ENCODE data around the gene FHIT.
"Not testable (repeated sequence)": the region's sequence is repeated elsewhere in the genome, so short reads cannot be mapped to it uniquely, and the experiment has no call there.

Gene FHIT

GRCh38 chr3:59937201-59937600 lies 1314.1 kb downstream of the FHIT start:
- Histone ChIP-seq H3K4me2 (ENCODE audit: low read length) (no peak overlapping the region), H3K4me3 (ENCODE audit: low read depth, low read length) (no peak overlapping the region), H3K4me1 (no peaks in the 10 kb centered on the region), H3K36me3 (ENCODE audit: control insufficient read depth, insufficient read depth, low read length) (no peaks in the 10 kb centered on the region), H2AFZ (no peak overlapping the region), H3K79me2 (no peaks in the 10 kb centered on the region), H3K27me3 (ENCODE audit: control insufficient read depth, insufficient read depth, low read length) (no peaks in the 10 kb centered on the region), H3K27ac (no peak overlapping the region), H3K9ac (no peak overlapping the region), H3K9me3 (ENCODE audit: control insufficient read depth, low read length) (no peaks in the 10 kb centered on the region)
- TF ChIP-seq CTCF (IDR thresholded peaks at IDR 0.05): no peak

- H3K4me1 ChIP-seq: no peaks in the 10 kb centered on the region
- H3K27ac ChIP-seq: no peak overlapping the region
- no peaks in the 10 kb centered on the region for H3K36me3 ChIP-seq (ENCODE audit: control insufficient read depth, insufficient read depth, low read length)
- no peaks in the 10 kb centered on the region for H3K79me2 ChIP-seq
- H3K27me3 ChIP-seq (ENCODE audit: control insufficient read depth, insufficient read depth, low read length): no peaks in the 10 kb centered on the region
- no peak overlapping the region for H2AFZ ChIP-seq
- TF ChIP-seq CTCF (IDR thresholded peaks at IDR 0.05): no peak
- no peak overlapping the region for H3K9ac ChIP-seq
- H3K4me3 ChIP-seq (ENCODE audit: low read depth, low read length): no peak overlapping the region
- H3K9me3 ChIP-seq (ENCODE audit: control insufficient read depth, low read length): no peaks in the 10 kb centered on the region
- no peak overlapping the region for H3K4me2 ChIP-seq (ENCODE audit: low read length)
Observed at GRCh38 chr3:59936472-59936871, 1314.8 kb downstream of the FHIT start.

GRCh38 chr3:59935025-59935424 lies 1316.2 kb downstream of the FHIT start:
- Histone ChIP-seq H3K79me2 (no peaks in the 10 kb centered on the region), H3K9ac (no peak overlapping the region), H3K4me3 (ENCODE audit: low read depth, low read length) (no peak overlapping the region), H2AFZ (no peak overlapping the region), H3K27me3 (ENCODE audit: control insufficient read depth, insufficient read depth, low read length) (no peaks in the 10 kb centered on the region), H3K4me1 (no peaks in the 10 kb centered on the region), H3K9me3 (ENCODE audit: control insufficient read depth, low read length) (no peaks in the 10 kb centered on the region), H3K4me2 (ENCODE audit: low read length) (no peak overlapping the region), H3K36me3 (ENCODE audit: control insufficient read depth, insufficient read depth, low read length) (no peaks in the 10 kb centered on the region), H3K27ac (no peak overlapping the region)
- TF ChIP-seq CTCF (IDR thresholded peaks at IDR 0.05): no peak

- not testable (repeated sequence) for H3K4me2 ChIP-seq (ENCODE audit: low read length); H3K79me2 ChIP-seq; H3K36me3 ChIP-seq (ENCODE audit: control insufficient read depth, insufficient read depth, low read length); H3K9me3 ChIP-seq (ENCODE audit: control insufficient read depth, low read length); H3K27me3 ChIP-seq (ENCODE audit: control insufficient read depth, insufficient read depth, low read length); H3K4me3 ChIP-seq (ENCODE audit: low read depth, low read length); H3K27ac ChIP-seq; H3K4me1 ChIP-seq; H2AFZ ChIP-seq; H3K9ac ChIP-seq
Observed at GRCh38 chr3:59934560-59934959, 1316.7 kb downstream of the FHIT start.

GRCh38 chr3:59930170-59930569 lies 1321.1 kb downstream of the FHIT start:
- Histone ChIP-seq H3K36me3 (ENCODE audit: control insufficient read depth, insufficient read depth, low read length) (no peaks in the 10 kb centered on the region), H3K4me2 (ENCODE audit: low read length) (no peak overlapping the region), H2AFZ (no peak overlapping the region), H3K27ac (no peak overlapping the region), H3K9me3 (ENCODE audit: control insufficient read depth, low read length) (no peaks in the 10 kb centered on the region), H3K79me2 (no peaks in the 10 kb centered on the region), H3K27me3 (ENCODE audit: control insufficient read depth, insufficient read depth, low read length) (no peaks in the 10 kb centered on the region), H3K9ac (no peak overlapping the region), H3K4me1 (no peaks in the 10 kb centered on the region), H3K4me3 (ENCODE audit: low read depth, low read length) (no peak overlapping the region)
- no peak for TF ChIP-seq CTCF (IDR thresholded peaks at IDR 0.05)
